ELR (cell line): ENCODE results near the gene PI4KB.
"Not testable (repeated sequence)": the region's sequence is repeated elsewhere in the genome, so short reads cannot be mapped to it uniquely, and the experiment has no call there.

Experiments
- DNase-seq: peaks from one replicate; pipeline ENCODE4 v3.0.0-alpha.2; 2015; ENCODE audit warnings: low read depth

PI4KB gene

DNA sequence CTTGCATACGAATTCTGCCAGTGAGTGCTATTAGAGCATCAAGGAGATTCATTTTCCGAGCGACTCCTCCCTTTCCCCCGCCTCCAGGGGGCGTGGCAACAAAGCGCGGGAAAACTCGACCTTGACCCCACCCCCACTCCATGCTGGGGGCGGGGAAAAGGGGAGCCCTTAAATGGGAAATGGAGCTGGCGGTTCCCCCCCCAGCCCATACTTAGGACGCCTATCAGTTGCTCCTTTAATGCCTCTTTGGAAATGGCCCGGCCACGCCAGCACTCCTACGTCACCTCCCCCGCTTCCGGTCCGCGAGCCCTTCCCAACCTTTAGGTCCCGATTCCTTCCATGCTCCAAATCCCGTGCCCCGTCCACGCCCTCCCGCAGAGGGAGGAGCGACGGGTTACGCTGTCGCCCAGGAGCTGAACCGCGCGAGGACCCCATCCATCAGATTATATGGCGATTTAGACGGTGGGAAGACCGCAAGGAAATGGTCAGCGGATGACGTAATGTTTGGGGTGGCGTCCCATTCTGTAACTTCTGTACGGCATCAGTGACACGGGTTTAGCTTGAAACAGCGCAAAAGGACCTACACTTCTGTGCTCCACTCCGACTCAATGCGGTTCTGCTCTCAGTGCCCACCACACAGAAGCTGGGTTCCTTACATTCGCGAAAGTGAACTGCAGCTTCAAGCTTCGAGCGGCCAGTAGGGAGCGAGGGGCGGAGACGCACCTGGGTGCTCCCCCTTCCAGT lies 45.8 kb downstream of the PI4KB start:
- peak; percentile 98 for DNase-seq

DNA sequence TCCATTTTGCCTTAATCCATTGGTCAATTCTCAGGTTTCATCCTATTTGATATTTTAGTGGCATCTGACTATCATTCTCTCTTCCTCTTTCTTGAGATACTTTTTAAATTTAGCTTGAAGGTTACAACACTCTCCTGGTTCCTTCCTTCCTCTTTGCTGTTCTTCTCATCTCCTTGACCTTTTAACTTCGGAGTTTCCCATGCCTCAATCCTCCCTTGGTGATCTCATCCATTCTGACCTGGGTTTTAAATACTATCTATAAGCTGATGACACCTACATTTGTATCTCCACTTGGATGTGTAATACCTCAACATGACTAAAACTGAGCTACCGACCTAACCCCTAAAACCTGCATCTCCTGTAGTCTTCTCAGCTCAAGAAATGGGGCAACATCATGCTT lies 50.0 kb downstream of the PI4KB start:
- DNase-seq: no peak

DNA sequence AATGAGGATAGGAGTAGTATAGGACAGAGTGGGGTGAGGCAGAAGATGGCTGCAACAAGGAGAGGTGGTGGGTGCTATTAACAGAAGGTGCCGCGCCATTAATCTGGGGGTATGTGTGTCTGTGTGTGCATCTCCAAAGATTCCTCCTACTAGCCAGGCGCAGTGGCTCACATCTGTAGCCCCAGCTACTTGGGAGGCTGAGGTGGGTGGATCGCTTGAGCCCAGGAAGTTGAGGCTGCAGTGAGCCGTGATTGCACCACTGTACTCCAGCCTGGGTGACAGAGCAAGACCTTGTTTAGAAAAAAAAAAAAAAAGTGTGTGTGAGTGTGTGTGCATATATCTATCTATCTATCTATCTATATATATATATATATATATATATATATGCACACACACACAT lies 51.9 kb downstream of the PI4KB start:
- DNase-seq: not testable (repeated sequence)

DNA sequence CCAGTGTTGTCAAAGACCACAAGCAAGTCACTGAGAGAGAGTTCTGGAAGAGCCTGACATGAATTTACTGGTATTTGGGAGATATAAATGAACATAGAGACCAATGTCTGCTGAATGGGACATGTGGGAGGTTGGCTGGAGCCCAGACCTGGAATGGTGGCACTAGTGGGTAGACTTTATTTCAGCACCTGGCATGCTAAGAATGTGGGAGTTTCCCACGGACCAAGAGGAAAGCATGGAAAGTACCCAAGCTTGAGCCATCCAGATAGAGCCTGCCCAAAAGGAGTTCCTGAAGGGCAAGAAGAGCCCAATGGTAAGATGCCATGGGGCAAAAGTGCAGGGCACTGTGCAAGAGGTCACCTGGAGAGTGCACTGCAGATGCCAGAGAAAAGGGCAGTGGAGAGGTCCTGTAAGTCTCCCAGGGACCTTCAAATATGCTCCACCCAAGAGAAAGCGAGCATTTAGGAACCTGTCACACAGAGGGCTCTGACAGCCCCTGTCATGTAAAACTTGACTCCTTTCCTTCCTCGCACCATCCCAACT lies 53.2 kb downstream of the PI4KB start:
- DNase-seq: no peak

DNA sequence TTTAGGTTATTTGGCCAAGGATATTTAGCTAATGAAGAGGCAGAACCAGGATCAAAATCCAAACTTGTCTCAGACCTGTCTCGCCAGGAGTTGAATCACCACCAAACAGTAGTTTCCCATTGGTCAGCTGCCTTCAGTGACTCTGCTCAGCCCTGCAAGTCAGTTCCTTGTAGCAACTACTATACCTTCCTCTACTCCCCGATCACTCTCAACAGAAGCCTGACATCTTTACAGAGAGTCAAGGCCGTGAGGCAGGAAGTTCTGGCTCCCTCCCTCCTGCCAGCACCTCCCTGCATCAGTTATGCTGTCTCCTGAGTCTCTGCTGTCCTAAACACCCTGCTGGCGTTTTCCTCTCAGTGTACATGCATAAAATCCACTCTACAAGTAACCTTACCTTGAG lies 59.5 kb downstream of the PI4KB start:
- DNase-seq: no peak

DNA sequence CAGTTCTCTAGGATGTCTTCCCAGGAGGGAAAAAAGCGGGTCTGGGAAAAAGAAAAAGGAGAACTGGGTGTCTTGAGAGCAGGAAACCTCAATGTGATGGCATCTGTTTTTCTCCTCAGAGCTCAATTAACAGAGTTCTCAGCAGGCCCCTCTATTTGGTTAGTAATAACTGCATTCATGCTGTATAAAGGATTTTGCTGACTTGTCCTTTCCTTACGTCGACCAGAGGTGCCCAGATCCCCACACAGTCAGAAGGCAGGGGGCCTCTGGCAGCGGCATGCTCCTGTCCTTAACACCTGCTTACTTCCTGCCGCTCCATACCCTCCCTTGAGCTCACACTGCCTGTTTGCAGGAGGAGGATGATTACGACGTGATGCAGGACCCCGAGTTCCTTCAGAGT lies 60.4 kb downstream of the PI4KB start:
- DNase-seq: no peak

DNA sequence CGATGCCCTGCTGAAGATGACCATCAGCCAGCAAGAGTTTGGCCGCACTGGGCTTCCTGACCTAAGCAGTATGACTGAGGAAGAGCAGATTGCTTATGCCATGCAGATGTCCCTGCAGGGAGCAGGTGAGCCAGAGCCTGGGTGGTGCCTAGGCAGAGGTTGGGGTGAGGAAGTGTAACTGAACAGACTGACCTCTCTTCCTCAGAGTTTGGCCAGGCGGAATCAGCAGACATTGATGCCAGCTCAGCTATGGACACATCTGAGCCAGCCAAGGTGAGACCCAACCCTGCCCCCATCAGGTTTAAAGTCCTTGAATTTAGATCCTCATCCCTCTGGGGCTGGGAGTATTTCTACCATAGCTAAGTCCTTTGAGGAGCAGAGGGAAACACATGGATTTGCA lies 60.9 kb downstream of the PI4KB start:
- DNase-seq: no peak

DNA sequence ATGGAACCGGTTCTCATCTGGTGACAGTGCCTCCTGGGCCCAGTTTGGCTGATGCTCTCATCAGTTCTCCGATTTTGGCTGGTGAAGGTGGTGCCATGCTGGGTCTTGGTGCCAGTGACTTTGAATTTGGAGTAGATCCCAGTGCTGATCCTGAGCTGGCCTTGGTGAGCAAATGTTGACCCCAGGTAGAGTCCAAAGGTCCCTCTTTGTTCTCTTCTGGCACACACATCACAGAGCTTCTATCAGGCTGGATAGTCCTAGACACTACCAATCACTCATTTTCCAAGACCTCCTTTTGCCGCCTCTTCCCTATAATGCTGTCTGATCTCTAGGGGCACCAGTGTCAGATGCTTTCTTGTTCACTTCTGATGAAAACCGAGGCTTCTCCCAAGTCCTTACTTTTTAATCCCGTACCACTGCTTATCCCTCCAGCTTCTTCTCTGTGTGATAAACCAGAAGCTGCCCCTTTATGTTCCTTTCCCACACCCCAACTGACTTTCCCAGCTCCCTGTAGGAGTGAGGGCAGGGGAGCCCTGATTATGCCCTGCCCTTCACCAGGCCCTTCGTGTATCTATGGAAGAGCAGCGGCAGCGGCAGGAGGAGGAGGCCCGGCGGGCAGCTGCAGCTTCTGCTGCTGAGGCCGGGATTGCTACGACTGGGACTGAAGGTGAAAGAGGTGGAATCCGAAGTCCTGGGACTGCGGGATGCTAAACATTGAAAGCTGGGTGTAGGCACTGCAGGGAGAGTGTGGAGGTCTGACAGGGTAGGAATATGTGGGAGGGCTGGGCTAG lies 61.6 kb downstream of the PI4KB start:
- DNase-seq: no peak

DNA sequence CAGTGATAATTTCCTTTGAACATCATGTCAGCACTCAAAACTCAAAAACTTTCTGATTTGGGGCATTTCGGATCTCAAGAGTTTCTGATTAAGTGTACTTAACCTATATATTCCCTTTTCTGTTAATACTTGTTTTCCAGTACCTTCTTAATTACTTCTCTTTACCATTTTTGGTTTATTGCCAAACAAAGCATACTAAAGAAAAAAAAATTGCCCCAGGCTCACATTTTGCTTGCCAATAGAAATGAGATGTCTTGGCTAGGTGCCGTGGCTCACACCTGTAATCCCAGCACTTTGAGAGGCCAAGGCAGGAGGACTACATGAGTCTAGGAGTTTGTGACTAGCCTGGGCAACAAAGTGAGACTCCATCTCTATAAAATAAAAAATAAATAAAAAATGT lies 67.9 kb downstream of the PI4KB start:
- DNase-seq: no peak

DNA sequence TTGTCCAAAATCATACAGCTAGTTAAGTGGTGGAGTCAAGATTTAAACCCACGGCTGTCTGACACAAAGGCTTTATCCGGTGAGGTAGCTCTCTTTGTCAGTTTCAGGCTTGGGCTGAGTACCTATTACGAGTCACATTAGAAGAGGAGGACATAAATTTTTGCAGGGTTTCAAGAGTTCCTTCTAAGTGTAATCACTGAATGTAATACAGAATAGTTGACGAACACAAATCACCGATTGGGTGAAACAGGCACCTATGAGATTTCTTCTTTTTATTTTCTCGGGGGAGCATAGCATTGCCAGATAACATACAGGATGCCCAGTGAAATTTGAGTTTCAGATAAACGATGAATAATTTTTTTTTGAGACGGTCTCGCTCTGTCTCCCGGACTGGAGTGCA lies 71.8 kb downstream of the PI4KB start:
- DNase-seq: peak; percentile 29

DNA sequence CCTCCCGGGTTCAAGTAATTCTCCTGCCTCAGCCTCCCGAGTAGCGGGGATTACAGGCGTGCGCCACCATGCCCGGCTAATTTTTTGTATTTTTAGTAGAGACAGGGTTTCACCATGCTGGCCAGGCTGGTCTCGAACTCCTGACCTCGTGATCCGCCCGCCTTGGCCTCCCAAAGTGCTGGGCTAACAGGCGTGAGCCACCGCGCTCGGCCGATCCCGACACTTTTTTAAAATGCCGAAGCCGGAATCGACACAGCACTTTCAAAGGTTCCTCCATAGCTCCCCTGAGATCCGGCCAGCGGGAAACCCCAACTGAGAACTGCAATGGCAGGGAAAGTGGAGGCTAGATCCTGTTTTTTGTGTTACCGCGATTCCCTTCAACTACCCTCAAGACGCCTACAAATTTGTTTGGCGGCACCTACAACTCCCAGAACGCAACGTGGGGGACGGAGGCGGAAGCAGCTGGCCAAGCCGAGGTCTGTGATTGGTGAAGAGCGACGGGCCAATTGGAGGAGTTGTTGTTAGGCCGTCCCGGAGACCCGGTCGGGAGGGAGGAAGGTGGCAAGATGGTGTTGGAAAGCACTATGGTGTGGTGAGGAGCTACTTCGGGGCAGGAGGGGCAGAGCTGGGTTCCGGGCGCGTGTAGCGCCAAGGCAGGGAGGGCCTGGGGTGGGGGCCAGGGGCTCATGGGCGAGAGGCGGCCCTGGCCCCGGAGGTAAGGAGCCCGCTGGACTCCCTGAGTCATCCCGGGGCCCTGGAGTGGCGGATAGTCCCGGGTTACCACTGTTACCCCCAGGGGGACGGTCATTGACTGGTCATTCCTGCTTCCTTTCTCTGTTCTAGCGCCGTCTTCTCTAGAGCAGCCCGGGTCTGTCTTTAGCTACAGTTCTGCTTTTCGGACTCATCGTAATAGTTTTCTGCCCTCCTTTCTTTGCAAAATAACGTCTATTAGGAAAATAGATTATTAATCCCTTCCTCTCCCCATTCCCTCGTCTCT lies 72.7 kb downstream of the PI4KB start, which contains the start of gene PSMD4:
TSS of gene PSMD4 (plus strand) at position 518 of the 997 bp plus-strand sequence. CDS start at position 567, 49 bp downstream.
- DNase-seq: peak; percentile 97

DNA sequence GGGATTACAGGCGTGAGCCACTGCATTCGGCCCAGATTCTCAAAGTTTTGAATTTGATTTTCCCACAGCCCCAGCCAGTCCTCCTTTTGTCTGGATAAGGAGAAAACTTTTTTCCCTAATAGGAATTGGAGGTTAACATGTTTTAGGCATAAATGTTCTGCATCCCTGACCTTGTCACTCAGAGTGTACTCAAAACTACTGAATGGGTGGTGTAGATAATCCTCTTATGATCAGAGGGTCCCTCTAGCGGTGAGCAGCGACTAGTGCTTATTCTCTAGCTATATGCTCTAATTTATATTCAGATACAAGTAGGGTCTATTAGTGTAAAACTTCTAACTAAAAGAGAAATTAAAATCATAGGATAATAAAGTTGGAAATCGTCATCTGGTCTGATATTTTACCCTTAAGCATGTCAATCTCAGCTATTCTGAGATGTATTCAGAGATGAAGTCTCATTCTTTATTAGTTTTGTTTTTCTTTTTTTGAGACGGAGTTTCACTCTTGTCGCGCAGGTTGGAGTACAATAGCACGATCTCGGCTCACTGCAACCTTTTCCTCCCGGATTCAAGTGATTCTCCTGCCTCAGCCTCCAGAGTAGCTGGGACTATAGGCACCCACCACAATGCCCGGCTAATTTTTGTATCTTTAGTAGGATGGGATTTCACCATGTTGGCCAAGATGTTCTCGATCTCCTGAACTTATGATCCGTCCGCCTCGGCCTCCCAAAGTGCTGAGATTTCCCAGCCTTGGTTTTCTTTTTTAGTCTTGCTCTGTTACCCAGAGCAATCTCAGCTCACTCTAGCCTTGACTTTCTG lies 75.4 kb downstream of the PI4KB start:
- DNase-seq: peak; percentile 90

DNA sequence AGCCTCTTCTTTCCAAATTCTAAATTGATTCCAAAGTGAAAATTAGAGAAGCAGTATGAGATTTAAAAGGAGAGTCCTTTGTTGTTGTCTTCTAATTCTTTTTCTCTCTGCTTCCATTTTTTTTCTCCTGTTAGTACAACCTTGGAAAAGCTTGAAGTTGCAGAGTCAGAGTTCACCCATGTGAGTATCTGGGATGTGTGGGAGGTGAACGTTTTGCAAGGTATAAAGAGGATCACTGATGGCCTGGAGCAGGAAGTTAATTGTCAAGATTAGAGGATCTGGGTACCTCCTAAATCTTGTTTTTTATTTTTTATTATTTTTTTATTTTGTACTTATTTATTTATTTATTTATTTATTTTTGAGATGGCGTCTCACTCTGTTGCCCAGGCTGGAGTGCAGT lies 80.4 kb downstream of the PI4KB start:
- DNase-seq: no peak

DNA sequence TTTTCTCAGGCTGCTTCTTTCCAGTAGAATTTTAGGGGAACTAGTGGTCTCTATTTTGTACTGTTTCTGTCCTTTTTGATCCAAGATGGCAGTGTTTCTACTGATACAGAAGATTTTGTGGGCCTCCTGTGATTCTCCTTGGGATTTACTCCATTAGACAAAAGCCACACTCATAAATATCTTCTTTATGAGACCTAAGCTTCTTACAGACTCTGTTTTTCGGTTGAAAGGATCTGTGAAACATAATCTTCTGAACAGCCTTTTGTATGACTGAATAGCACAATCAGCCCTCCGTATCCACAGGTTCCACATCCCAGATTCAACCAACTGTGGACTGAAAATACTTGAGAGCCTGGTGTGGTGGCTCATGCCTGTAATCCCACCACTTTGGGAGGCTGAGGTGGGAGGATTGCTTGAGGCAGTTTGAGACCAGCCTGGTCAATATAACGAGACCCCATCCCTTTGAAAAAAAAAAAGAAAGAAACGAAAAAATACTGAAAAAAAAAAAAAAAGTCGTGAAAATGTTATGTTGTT lies 83.5 kb downstream of the PI4KB start:
- no peak for DNase-seq

DNA sequence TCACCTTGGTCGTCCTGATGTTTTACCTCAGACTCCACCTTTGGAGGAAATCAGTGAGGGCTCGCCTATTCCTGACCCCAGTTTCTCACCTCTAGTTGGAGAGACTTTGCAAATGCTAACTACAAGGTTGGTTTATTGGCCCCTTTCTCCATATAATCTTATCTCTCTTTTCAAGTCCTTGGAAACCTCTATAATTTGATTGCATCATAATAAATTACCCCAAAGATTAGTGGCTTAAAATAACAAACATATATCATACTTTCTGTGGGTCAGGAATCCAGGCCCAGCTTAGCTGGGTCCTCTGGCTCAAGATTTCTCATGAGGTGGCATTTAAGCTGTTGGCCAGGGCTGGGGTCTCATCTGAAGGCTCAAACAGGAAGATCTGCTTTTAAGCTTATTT lies 84.8 kb downstream of the PI4KB start:
- no peak for DNase-seq
